Osteoblast (primary cell): Measurements from ENCODE around the gene BCL11B. TPM values are rescaled to one million over a fixed set of nuclear protein-coding genes. Genes with fewer than 3 reads are reported as not detected.

Experiments used
- DNase-seq: peaks from one replicate; pipeline ENCODE4 v3.0.0; 2011; ENCODE audit warnings: low spot score, mixed read lengths; ENCODE audit not compliant: insufficient read length; ENCODE audit errors: missing footprints
- H2AFZ ChIP-seq: 2 replicates; pipeline ENCODE4 v1.6.0; 2011; ENCODE audit warnings: mild to moderate bottlenecking, low read length
- H3K27ac ChIP-seq: 2 replicates; pipeline ENCODE4 v1.5.1; 2011; ENCODE audit warnings: mild to moderate bottlenecking, low read depth, low read length, moderate library complexity
- H3K27me3 ChIP-seq: 2 replicates; pipeline ENCODE4 v1.6.0; 2012; ENCODE audit warnings: mild to moderate bottlenecking, control low read depth, inconsistent platforms, low read length, moderate library complexity; ENCODE audit not compliant: insufficient read depth
- H3K36me3 ChIP-seq: 2 replicates; pipeline ENCODE4 v1.5.1; 2011; ENCODE audit warnings: mild to moderate bottlenecking, low read length, control low read depth, moderate library complexity; ENCODE audit not compliant: insufficient read depth
- H3K4me1 ChIP-seq: 2 replicates; pipeline ENCODE4 v1.5.1; 2011; ENCODE audit warnings: mild to moderate bottlenecking, low read length, control low read depth, moderate library complexity; ENCODE audit not compliant: insufficient read depth
- H3K4me2 ChIP-seq: 2 replicates; pipeline ENCODE4 v1.6.0; 2011; ENCODE audit warnings: mild to moderate bottlenecking, low read length; ENCODE audit not compliant: insufficient read depth
- H3K4me3 ChIP-seq: fragments of 200-600 bp; sonication (generic); 3 replicates; pipeline ENCODE4 v1.5.1; 2012; ENCODE audit warnings: mild to moderate bottlenecking, low read length, inconsistent platforms; ENCODE audit not compliant: insufficient read depth
- H3K79me2 ChIP-seq: 2 replicates; pipeline ENCODE4 v1.6.0; 2012; ENCODE audit warnings: mild to moderate bottlenecking, low read length, control low read depth, inconsistent platforms; ENCODE audit not compliant: insufficient read depth
- H3K9me3 ChIP-seq: 2 replicates; pipeline ENCODE4 v1.5.1; 2011; ENCODE audit warnings: low read depth, low read length, control low read depth
- H4K20me1 ChIP-seq: 2 replicates; pipeline ENCODE4 v1.6.0; 2012; ENCODE audit warnings: mild to moderate bottlenecking, low read length, control low read depth; ENCODE audit not compliant: insufficient read depth
- total RNA-seq: library from RNA; depleted of rRNA; stranded (reverse); fragments of >200 nt; gene quantifications from 2 replicates; pipeline ENCODE4 v1.2.3, GENCODE V29; 2012
- TF ChIP-seq, protein P1 (sequence below): IDR thresholded peaks from 2 replicates; pipeline ENCODE4 v1.5.1; 2011; ENCODE audit warnings: mild to moderate bottlenecking, low read depth, low read length, moderate library complexity; ENCODE audit errors: extremely low read depth

Gene BCL11B
- total RNA-seq, 1 donor: 0.36 TPM

DNA sequence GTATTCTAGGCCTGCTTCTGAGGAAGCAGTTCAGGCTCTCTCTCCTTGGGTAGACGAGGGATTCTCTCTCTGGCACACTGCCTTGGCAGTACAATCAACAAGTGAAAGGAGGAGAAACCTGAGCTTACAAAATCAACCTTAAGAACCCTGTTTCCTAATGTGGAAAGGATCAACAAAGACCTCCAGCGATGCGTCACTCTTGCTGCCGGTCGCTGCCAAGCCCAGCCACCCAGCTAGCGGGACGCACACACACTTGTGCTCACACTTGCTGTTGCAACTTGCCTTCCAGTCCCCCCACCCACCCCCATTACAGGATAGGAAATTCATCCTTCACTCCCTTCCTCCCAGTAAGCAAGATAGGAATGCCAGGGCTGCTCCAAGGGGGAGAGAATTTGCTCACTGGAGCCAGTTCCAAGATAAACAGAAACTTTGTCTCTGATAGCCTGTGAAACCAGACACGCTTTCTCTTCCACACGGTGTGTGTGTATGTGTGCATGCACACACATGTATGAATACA lies 144.3 kb downstream of the BCL11B start:
- Histone ChIP-seq H3K9me3 (no peaks in the 10 kb centered on the region), H3K4me3 (no peak overlapping the region), H2AFZ (no peak overlapping the region), H3K27ac (no peak overlapping the region), H3K36me3 (no peaks in the 10 kb centered on the region), H3K4me2 (no peak overlapping the region), H4K20me1 (no peaks in the 10 kb centered on the region), H3K4me1 (no peaks in the 10 kb centered on the region), H3K27me3 (no peaks in the 10 kb centered on the region), H3K79me2 (no peaks in the 10 kb centered on the region)
- TF ChIP-seq, protein P1, sequence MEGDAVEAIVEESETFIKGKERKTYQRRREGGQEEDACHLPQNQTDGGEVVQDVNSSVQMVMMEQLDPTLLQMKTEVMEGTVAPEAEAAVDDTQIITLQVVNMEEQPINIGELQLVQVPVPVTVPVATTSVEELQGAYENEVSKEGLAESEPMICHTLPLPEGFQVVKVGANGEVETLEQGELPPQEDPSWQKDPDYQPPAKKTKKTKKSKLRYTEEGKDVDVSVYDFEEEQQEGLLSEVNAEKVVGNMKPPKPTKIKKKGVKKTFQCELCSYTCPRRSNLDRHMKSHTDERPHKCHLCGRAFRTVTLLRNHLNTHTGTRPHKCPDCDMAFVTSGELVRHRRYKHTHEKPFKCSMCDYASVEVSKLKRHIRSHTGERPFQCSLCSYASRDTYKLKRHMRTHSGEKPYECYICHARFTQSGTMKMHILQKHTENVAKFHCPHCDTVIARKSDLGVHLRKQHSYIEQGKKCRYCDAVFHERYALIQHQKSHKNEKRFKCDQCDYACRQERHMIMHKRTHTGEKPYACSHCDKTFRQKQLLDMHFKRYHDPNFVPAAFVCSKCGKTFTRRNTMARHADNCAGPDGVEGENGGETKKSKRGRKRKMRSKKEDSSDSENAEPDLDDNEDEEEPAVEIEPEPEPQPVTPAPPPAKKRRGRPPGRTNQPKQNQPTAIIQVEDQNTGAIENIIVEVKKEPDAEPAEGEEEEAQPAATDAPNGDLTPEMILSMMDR: no peak
- DNase-seq: no peak

- H2AFZ ChIP-seq: no peak overlapping the region
- no peak overlapping the region for H3K4me3 ChIP-seq
- TF ChIP-seq, protein P1: no peak
Measured at GRCh38 chr14:99125616-99126431, 146.2 kb downstream of the BCL11B start.

GRCh38 chr14:99125113-99125512 lies 146.9 kb downstream of the BCL11B start:
- no peak overlapping the region for H3K27ac ChIP-seq
- no peaks in the 10 kb centered on the region for H3K4me1 ChIP-seq
- TF ChIP-seq, protein P1: no peak
- H3K79me2 ChIP-seq: no peaks in the 10 kb centered on the region
- H2AFZ ChIP-seq: no peak overlapping the region
- no peak overlapping the region for H3K4me2 ChIP-seq
- no peaks in the 10 kb centered on the region for H3K36me3 ChIP-seq
- DNase-seq: no peak
- no peaks in the 10 kb centered on the region for H4K20me1 ChIP-seq
- H3K4me3 ChIP-seq: no peak overlapping the region
- H3K27me3 ChIP-seq: no peaks in the 10 kb centered on the region
- H3K9me3 ChIP-seq: no peaks in the 10 kb centered on the region

More at GRCh38 chr14:99125616-99126431, 146.2 kb downstream of the BCL11B start:
- no peaks in the 10 kb centered on the region for H3K79me2 ChIP-seq
- no peaks in the 10 kb centered on the region for H3K9me3 ChIP-seq
- no peaks in the 10 kb centered on the region for H3K27me3 ChIP-seq
- no peaks in the 10 kb centered on the region for H4K20me1 ChIP-seq
- no peaks in the 10 kb centered on the region for H3K36me3 ChIP-seq
- no peak overlapping the region for H3K4me2 ChIP-seq
- H3K4me1 ChIP-seq: no peaks in the 10 kb centered on the region
- DNase-seq: no peak
- no peak overlapping the region for H3K27ac ChIP-seq

DNA sequence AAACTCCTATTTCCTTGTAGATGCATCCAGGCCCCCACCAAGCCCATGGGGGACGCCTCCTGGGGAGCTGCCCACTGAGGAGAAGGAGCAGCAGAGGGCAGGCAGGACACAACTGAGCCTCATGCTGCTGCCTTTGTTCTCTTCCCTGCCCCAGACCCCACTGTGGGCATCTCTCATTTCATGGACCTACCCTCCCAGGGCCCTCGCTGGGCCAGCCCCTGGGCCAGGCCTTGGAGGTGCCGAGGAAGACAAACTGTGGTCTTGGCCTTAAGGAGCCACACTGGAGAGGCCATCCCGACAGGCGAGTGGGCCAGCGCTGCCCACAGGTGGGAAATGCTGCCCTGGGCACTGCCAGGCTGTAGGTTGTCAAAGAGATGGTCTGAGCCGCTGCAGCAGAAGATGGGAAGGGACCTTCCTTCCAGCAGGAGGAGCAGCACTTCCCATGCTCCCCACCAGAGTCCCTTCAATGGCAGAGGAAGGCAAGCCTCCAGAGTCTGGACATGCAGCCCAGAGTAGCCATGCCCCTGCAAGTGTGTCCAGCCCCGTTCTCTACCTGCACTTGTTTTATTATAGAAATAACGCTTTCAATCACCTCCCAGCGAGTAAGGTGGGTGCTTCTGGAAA lies 147.4 kb downstream of the BCL11B start:
- H3K9me3 ChIP-seq: no peaks in the 10 kb centered on the region
- DNase-seq: no peak
- H2AFZ ChIP-seq: no peak overlapping the region
- no peak overlapping the region for H3K27ac ChIP-seq
- no peaks in the 10 kb centered on the region for H3K36me3 ChIP-seq
- H3K4me2 ChIP-seq: no peak overlapping the region
- H4K20me1 ChIP-seq: no peaks in the 10 kb centered on the region
- H3K27me3 ChIP-seq: no peaks in the 10 kb centered on the region
- no peaks in the 10 kb centered on the region for H3K4me1 ChIP-seq
- no peak overlapping the region for H3K4me3 ChIP-seq
- TF ChIP-seq, protein P1: no peak
- H3K79me2 ChIP-seq: no peaks in the 10 kb centered on the region
